ENCODE measurements around the gene UBXN2A.

- TF ChIP-seq POLR2A (IDR thresholded peaks at IDR 0.05) (no peak), CTCF (IDR thresholded peaks at IDR 0.05) (no peak)
These were observed 71.2 kb downstream of the UBXN2A start for GRCh38 chr2:24011250-24012104.
